HL-60 (cell line): ENCODE results near the gene FGGY.

Source experiments
- DNase-seq, 2 experiments: peaks; one replicate each; pipeline ENCODE4 v3.0.0-alpha.2; 2010 to 2020; ENCODE audit warnings: low read depth in 1 of 2, low spot score in 1 of 2
- H3K27ac ChIP-seq: fragments of 250-450 bp; sonication (Bioruptor Pico); replicated peaks from 2 replicates; pipeline ENCODE4 v1.5.1; 2020; ENCODE audit warnings: mild to moderate bottlenecking, moderate library complexity
- H3K27me3 ChIP-seq: fragments of 250-450 bp; sonication (Bioruptor Pico); 2 replicates; pipeline ENCODE4 v1.5.1; 2021; ENCODE audit warnings: mild to moderate bottlenecking, moderate library complexity; ENCODE audit not compliant: insufficient read depth, poor library complexity, severe bottlenecking
- H3K4me3 ChIP-seq: replicated peaks from 2 replicates; pipeline ENCODE4 v1.5.1; 2011; ENCODE audit warnings: mild to moderate bottlenecking, control low read depth, low read length; ENCODE audit not compliant: insufficient read depth
- GABPA ChIP-seq: IDR thresholded peaks from 2 replicates; pipeline ENCODE4 v1.6.1; 2012; ENCODE audit warnings: low read depth
- POLR2AphosphoS5 ChIP-seq: IDR thresholded peaks from 2 replicates; pipeline ENCODE4 v1.6.1; 2012; ENCODE audit warnings: low read depth
- SPI1 ChIP-seq: IDR thresholded peaks from 2 replicates; pipeline ENCODE4 v1.6.1; 2012; ENCODE audit warnings: low read depth, mild to moderate bottlenecking, borderline replicate concordance
- TF ChIP-seq, protein P1 (sequence below): IDR thresholded peaks from one replicate; pipeline ENCODE4 v1.5.1; 2011; ENCODE audit warnings: low read length, control low read depth, inconsistent platforms; ENCODE audit not compliant: insufficient read depth
- TF ChIP-seq, protein P2 (sequence below): IDR thresholded peaks from 2 replicates; pipeline ENCODE4 v1.6.1; 2012; ENCODE audit warnings: low read depth; ENCODE audit not compliant: insufficient replicate concordance

The FGGY gene

DNA sequence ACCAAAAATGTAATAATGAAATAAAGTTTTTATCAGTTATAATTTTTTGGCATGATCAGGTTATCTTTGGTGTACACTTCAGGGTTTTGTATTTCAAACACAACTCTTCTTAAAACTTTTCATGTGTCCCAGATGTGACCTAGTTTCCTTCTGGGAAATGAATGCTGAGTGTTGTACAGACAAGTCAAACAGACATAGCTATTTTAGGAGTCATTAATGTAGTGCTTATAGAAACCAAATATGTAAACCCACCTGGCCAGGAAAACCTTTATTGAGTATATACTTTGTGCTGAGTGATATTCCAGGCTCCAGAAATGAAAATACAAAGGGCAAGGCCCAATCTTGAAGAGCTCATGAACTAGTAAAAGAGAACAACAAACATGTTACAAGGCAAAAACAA is 491.9 kb downstream of the FGGY start:
- no peaks in the 10 kb centered on the region for H3K27me3 ChIP-seq
- no peak overlapping the region for H3K27ac ChIP-seq
- TF ChIP-seq, protein P1, sequence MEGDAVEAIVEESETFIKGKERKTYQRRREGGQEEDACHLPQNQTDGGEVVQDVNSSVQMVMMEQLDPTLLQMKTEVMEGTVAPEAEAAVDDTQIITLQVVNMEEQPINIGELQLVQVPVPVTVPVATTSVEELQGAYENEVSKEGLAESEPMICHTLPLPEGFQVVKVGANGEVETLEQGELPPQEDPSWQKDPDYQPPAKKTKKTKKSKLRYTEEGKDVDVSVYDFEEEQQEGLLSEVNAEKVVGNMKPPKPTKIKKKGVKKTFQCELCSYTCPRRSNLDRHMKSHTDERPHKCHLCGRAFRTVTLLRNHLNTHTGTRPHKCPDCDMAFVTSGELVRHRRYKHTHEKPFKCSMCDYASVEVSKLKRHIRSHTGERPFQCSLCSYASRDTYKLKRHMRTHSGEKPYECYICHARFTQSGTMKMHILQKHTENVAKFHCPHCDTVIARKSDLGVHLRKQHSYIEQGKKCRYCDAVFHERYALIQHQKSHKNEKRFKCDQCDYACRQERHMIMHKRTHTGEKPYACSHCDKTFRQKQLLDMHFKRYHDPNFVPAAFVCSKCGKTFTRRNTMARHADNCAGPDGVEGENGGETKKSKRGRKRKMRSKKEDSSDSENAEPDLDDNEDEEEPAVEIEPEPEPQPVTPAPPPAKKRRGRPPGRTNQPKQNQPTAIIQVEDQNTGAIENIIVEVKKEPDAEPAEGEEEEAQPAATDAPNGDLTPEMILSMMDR: no peak
- TF ChIP-seq GABPA (no peak), SPI1 (no peak), POLR2AphosphoS5 (no peak)
- TF ChIP-seq, protein P2, sequence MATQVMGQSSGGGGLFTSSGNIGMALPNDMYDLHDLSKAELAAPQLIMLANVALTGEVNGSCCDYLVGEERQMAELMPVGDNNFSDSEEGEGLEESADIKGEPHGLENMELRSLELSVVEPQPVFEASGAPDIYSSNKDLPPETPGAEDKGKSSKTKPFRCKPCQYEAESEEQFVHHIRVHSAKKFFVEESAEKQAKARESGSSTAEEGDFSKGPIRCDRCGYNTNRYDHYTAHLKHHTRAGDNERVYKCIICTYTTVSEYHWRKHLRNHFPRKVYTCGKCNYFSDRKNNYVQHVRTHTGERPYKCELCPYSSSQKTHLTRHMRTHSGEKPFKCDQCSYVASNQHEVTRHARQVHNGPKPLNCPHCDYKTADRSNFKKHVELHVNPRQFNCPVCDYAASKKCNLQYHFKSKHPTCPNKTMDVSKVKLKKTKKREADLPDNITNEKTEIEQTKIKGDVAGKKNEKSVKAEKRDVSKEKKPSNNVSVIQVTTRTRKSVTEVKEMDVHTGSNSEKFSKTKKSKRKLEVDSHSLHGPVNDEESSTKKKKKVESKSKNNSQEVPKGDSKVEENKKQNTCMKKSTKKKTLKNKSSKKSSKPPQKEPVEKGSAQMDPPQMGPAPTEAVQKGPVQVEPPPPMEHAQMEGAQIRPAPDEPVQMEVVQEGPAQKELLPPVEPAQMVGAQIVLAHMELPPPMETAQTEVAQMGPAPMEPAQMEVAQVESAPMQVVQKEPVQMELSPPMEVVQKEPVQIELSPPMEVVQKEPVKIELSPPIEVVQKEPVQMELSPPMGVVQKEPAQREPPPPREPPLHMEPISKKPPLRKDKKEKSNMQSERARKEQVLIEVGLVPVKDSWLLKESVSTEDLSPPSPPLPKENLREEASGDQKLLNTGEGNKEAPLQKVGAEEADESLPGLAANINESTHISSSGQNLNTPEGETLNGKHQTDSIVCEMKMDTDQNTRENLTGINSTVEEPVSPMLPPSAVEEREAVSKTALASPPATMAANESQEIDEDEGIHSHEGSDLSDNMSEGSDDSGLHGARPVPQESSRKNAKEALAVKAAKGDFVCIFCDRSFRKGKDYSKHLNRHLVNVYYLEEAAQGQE: no peak
- no peak overlapping the region for H3K4me3 ChIP-seq
- no peak for DNase-seq

GRCh38 chr1:59798600-59798999 is 501.7 kb downstream of the FGGY start:
- Histone ChIP-seq H3K4me3 (no peak overlapping the region), H3K27me3 (no peaks in the 10 kb centered on the region), H3K27ac (no peak overlapping the region)
- no peak for DNase-seq
- TF ChIP-seq GABPA (no peak), POLR2AphosphoS5 (no peak), SPI1 (no peak)
- TF ChIP-seq, protein P1: no peak
- TF ChIP-seq, protein P2: no peak

DNA sequence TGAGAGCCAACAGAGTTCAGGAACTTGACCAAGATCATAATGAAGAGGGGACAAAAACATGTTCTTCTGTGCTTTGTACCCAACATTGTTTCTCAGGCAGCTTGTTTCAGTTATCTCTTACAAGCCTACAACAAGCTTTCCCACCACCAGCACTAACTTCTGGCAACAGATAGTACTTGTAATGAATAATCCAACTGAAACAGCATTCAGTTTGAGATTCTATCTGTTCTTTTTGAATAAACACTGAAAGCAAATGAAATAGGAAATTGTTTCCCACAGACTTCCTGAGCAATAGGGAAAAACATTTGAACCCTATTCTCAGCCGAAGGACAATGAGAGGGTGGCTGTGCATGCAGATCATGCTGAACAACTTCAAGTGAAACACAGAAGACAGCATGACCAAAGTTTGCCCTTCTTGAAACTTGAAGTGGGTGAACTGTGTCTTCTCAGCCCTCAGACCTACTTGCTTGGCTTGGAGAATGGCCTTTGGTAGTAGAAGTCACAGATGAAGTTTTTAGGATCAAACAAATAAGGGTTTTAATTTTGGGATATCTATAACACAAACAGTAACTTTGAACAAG is 506.7 kb downstream of the FGGY start:
- no peak for DNase-seq
- H3K27me3 ChIP-seq: no peaks in the 10 kb centered on the region
- no peak overlapping the region for H3K4me3 ChIP-seq
- H3K27ac ChIP-seq: no peak overlapping the region
- TF ChIP-seq, protein P2: no peak
- no peak for TF ChIP-seq GABPA
- TF ChIP-seq POLR2AphosphoS5: no peak
- TF ChIP-seq, protein P1: no peak
- TF ChIP-seq SPI1: no peak
